IPS DF 4.7 (cell line): ENCODE measurements around the gene TEX13A.
"Not testable (repeated sequence)": the region's sequence is repeated elsewhere in the genome, so short reads cannot be mapped to it uniquely, and the experiment has no call there.

ENCODE experiments used
- DNase-seq: peaks from one replicate; pipeline ENCODE4 v3.0.0-alpha.2; 2013; ENCODE audit warnings: low spot score; ENCODE audit errors: extremely low read depth

TEX13A gene

GRCh38 chrX:105220636-105221035, at the start of gene TEX13A:
TEX13A (minus strand) TSS chrX:105220694; CDS start chrX:105220397, 297 bp downstream.
- no peak for DNase-seq

- no peak for DNase-seq
These were observed 48.9 kb upstream of the TEX13A start for GRCh38 chrX:105269386-105269785.

- DNase-seq: no peak
These were observed 46.7 kb upstream of the TEX13A start for GRCh38 chrX:105267167-105267566.

GRCh38 chrX:105266456-105266855, 46.0 kb upstream of the TEX13A start:
- DNase-seq: no peak

GRCh38 chrX:105265093-105265492, 44.6 kb upstream of the TEX13A start:
- no peak for DNase-seq

GRCh38 chrX:105263801-105264200, 43.3 kb upstream of the TEX13A start:
- no peak for DNase-seq

- no peak for DNase-seq
These were observed 42.7 kb upstream of the TEX13A start for GRCh38 chrX:105263171-105263570.

GRCh38 chrX:105260291-105261043, 40.0 kb upstream of the TEX13A start:
- no peak for DNase-seq

- DNase-seq: no peak
These were observed 20.6 kb upstream of the TEX13A start for GRCh38 chrX:105241056-105241455.

- DNase-seq: not testable (repeated sequence)
These were observed 16.9 kb upstream of the TEX13A start for GRCh38 chrX:105237407-105237806.

GRCh38 chrX:105229146-105229545, 8.7 kb upstream of the TEX13A start:
- no peak for DNase-seq

GRCh38 chrX:105228602-105229001, 8.1 kb upstream of the TEX13A start:
- no peak for DNase-seq

- peak; percentile 0 for DNase-seq
These were observed 6.0 kb upstream of the TEX13A start for GRCh38 chrX:105226499-105226898.

- DNase-seq: no peak
These were observed 880 bp upstream of the TEX13A start for GRCh38 chrX:105221374-105221773.

GRCh38 chrX:105219454-105220401, 766 bp downstream of the TEX13A start:
- no peak for DNase-seq

GRCh38 chrX:105211066-105211575, 9.4 kb downstream of the TEX13A start:
- no peak for DNase-seq

GRCh38 chrX:105210258-105210657, 10.2 kb downstream of the TEX13A start:
- DNase-seq: no peak

- no peak for DNase-seq
These were observed 11.1 kb downstream of the TEX13A start for GRCh38 chrX:105209406-105209805.

- no peak for DNase-seq
These were observed 28.6 kb downstream of the TEX13A start for GRCh38 chrX:105191878-105192277.

GRCh38 chrX:105190252-105190853, 30.1 kb downstream of the TEX13A start:
- no peak for DNase-seq

- DNase-seq: no peak
These were observed 31.4 kb downstream of the TEX13A start for GRCh38 chrX:105189093-105189492.

- no peak for DNase-seq
These were observed 40.9 kb downstream of the TEX13A start for GRCh38 chrX:105179644-105180043.
